HepG2 (cell line): Measurements from ENCODE around the gene DDX46. TPM values are rescaled to one million over a fixed set of nuclear protein-coding genes. Genes with fewer than 3 reads are reported as not detected.

Experiments used
- EEA1 ChIP-seq: sonication (generic); formaldehyde crosslinking; IDR thresholded peaks from 2 replicates; pipeline ENCODE4 v1.5.1; 2020; ENCODE audit warnings: mild to moderate bottlenecking, missing genetic modification reagents, borderline replicate concordance
- GTF2F1 ChIP-seq: fragments of 150-350 bp; IDR thresholded peaks from 2 replicates; pipeline ENCODE4 v1.6.1; 2014; ENCODE audit warnings: low read length
- IRF2 ChIP-seq: IDR thresholded peaks from 2 replicates; pipeline ENCODE4 v1.6.1; 2018; ENCODE audit warnings: missing genetic modification reagents, missing compliant biosample characterization
- PLRG1 ChIP-seq: fragments of 450-650 bp; conservative IDR thresholded peaks from 2 replicates; pipeline ENCODE4 v1.6.1; 2016
- TCF7 ChIP-seq: sonication (generic); IDR thresholded peaks from 2 replicates; pipeline ENCODE4 v1.6.1; 2016; ENCODE audit warnings: antibody characterized with exemption, low read depth
- WIZ ChIP-seq: sonication (generic); formaldehyde crosslinking; IDR thresholded peaks from 2 replicates; pipeline ENCODE4 v1.5.1; 2020; ENCODE audit warnings: mild to moderate bottlenecking, missing genetic modification reagents
- ZNF124 ChIP-seq: sonication (generic); formaldehyde crosslinking; IDR thresholded peaks from 2 replicates; pipeline ENCODE4 v1.4.0; 2020; ENCODE audit warnings: missing genetic modification reagents
- ZNF33A ChIP-seq: sonication (generic); formaldehyde crosslinking; IDR thresholded peaks from 2 replicates; pipeline ENCODE4 v1.5.1; 2020; ENCODE audit warnings: missing genetic modification reagents, mild to moderate bottlenecking, moderate library complexity, borderline replicate concordance
- ZNF550 ChIP-seq: sonication (generic); formaldehyde crosslinking; IDR thresholded peaks from 2 replicates; pipeline ENCODE4 v1.4.0; 2020; ENCODE audit warnings: mild to moderate bottlenecking, missing genetic modification reagents, borderline replicate concordance
- ZNF768 ChIP-seq: sonication (generic); formaldehyde crosslinking; IDR thresholded peaks from 2 replicates; pipeline ENCODE4 v1.4.0; 2020; ENCODE audit warnings: missing genetic modification reagents
- ZNF781 ChIP-seq: sonication (generic); formaldehyde crosslinking; IDR thresholded peaks from 2 replicates; pipeline ENCODE4 v1.5.1; 2020; ENCODE audit warnings: borderline replicate concordance, mild to moderate bottlenecking, missing genetic modification reagents; ENCODE audit errors: not compliant biosample characterization
- polyA plus RNA-seq, 8 experiments: library from polyadenylated mRNA; depleted of rRNA in 3 of 8; stranded (reverse) in 7 of 8; unstranded in 1 of 8; fragments of >200 nt; fragmentation: Illumina TruSeq in 4 of 8; extraction: Trizol in 4 of 8; gene quantifications; 2 replicates each; pipeline versions ENCODE4 v1.2.1 to v1.2.3, GENCODE V29; 2011 to 2016; ENCODE audit warnings: low read depth in 4 of 8, missing spikeins in 1 of 8, mixed read lengths in 1 of 8; ENCODE audit not compliant: insufficient read depth in 1 of 8
- total RNA-seq, 5 experiments: library from RNA; depleted of rRNA; stranded (reverse); fragments of >200 nt; fragmentation: Illumina TruSeq; extraction: Trizol; gene quantifications; 2 replicates each; pipeline ENCODE4 v1.2.3, GENCODE V29; 2016; ENCODE audit warnings: low read depth in 1 of 5
- TF ChIP-seq, protein P1 (sequence below): sonication (generic); formaldehyde crosslinking; IDR thresholded peaks from 2 replicates; pipeline ENCODE4 v1.4.0; 2020; ENCODE audit warnings: mild to moderate bottlenecking, missing genetic modification reagents, borderline replicate concordance
- TF ChIP-seq, protein P2 (sequence below): IDR thresholded peaks from 2 replicates; pipeline ENCODE4 v1.6.1; 2016; ENCODE audit warnings: mild to moderate bottlenecking
- TF ChIP-seq, protein P3 (sequence below): sonication (generic); formaldehyde crosslinking; IDR thresholded peaks from 2 replicates; pipeline ENCODE4 v1.4.0; 2020; ENCODE audit warnings: mild to moderate bottlenecking, missing genetic modification reagents
- TF ChIP-seq, protein P4 (sequence below): sonication (generic); formaldehyde crosslinking; IDR thresholded peaks from 2 replicates; pipeline ENCODE4 v1.5.0; 2020; ENCODE audit warnings: mild to moderate bottlenecking, low read depth, missing genetic modification reagents, borderline replicate concordance
- TF ChIP-seq, protein P5 (sequence below): sonication (generic); formaldehyde crosslinking; IDR thresholded peaks from 2 replicates; pipeline ENCODE4 v1.5.1; 2020; ENCODE audit warnings: missing genetic modification reagents, mild to moderate bottlenecking, borderline replicate concordance

The DDX46 gene
- total and polyA plus RNA-seq, 2 of the 13 experiments (the other 11 are each of a cell fraction or from before 2014, with no cell fraction given), result 27.3 to 59.3 TPM

DNA sequence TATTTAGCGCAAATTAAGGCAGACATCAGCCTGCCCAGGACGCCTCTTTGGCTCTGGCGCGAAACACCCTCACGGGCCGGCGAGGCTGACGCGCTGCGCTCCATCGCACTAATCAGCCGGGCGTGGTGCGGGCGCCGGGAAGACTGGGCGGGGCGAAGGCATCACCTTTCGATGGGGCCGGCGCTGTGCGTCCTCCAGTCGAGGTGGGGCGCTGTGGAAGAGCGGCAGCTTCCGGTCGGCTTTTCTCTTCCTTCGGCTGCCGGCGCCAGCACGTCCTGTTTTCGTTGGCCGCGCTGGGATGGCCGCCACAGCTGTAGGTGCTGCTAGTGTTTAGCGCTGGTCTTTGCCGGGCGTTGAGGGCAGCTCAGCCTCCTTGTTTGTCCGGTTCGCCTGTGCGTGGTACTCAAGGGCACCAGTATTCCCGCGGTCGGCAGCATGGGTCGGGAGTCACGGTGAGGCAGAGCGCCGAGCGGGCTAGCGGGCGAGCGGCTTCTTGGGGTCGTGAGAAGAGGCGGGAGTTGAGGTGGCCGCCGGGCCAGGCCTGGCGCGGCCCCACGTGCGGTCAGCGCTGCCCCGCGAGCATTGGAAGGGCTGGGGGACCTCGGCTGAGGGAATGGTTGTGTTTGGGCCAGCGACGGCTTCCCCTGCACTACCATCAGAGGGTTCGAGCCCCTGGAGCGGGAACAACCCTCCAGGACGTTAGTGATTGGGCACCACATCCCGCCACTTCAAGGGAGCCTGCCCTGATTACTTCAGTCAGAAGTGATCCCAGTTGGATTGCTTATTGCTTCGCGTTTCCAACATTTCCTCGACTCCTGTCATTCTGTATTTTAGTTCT lies at the start of gene DDX46 (continued):
- TF ChIP-seq TCF7 (no peak), ZNF33A (no peak), IRF2 (CRISPR knock-in tag) (peak; percentile 94), ZNF124 (CRISPR knock-in tag) (peak; percentile 67; the same call in 1 of the 2 replicates), ZNF550 (CRISPR knock-in tag) (no peak), EEA1 (CRISPR knock-in tag) (0 out of 2 replicates have a peak, but pooled peaks have one; percentile 85), GTF2F1 (no peak), WIZ (peak; percentile 39; the same call in 1 of the 2 replicates), ZNF781 (CRISPR knock-in tag) (peak; percentile 82), PLRG1 (no peak), ZNF768 (CRISPR knock-in tag) (peak; percentile 82)
- TF ChIP-seq, protein P1, sequence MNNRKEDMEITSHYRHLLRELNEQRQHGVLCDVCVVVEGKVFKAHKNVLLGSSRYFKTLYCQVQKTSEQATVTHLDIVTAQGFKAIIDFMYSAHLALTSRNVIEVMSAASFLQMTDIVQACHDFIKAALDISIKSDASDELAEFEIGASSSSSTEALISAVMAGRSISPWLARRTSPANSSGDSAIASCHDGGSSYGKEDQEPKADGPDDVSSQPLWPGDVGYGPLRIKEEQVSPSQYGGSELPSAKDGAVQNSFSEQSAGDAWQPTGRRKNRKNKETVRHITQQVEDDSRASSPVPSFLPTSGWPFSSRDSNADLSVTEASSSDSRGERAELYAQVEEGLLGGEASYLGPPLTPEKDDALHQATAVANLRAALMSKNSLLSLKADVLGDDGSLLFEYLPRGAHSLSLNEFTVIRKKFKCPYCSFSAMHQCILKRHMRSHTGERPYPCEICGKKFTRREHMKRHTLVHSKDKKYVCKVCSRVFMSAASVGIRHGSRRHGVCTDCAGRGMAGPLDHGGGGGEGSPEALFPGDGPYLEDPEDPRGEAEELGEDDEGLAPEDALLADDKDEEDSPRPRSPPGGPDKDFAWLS (CRISPR knock-in tag), result peak; percentile 41; the same call in 1 of the 2 replicates
- TF ChIP-seq, protein P2, sequence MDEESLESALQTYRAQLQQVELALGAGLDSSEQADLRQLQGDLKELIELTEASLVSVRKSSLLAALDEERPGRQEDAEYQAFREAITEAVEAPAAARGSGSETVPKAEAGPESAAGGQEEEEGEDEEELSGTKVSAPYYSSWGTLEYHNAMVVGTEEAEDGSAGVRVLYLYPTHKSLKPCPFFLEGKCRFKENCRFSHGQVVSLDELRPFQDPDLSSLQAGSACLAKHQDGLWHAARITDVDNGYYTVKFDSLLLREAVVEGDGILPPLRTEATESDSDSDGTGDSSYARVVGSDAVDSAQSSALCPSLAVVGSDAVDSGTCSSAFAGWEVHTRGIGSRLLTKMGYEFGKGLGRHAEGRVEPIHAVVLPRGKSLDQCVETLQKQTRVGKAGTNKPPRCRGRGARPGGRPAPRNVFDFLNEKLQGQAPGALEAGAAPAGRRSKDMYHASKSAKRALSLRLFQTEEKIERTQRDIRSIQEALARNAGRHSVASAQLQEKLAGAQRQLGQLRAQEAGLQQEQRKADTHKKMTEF (CRISPR knock-in tag), result peak; percentile 97
- TF ChIP-seq, protein P3, sequence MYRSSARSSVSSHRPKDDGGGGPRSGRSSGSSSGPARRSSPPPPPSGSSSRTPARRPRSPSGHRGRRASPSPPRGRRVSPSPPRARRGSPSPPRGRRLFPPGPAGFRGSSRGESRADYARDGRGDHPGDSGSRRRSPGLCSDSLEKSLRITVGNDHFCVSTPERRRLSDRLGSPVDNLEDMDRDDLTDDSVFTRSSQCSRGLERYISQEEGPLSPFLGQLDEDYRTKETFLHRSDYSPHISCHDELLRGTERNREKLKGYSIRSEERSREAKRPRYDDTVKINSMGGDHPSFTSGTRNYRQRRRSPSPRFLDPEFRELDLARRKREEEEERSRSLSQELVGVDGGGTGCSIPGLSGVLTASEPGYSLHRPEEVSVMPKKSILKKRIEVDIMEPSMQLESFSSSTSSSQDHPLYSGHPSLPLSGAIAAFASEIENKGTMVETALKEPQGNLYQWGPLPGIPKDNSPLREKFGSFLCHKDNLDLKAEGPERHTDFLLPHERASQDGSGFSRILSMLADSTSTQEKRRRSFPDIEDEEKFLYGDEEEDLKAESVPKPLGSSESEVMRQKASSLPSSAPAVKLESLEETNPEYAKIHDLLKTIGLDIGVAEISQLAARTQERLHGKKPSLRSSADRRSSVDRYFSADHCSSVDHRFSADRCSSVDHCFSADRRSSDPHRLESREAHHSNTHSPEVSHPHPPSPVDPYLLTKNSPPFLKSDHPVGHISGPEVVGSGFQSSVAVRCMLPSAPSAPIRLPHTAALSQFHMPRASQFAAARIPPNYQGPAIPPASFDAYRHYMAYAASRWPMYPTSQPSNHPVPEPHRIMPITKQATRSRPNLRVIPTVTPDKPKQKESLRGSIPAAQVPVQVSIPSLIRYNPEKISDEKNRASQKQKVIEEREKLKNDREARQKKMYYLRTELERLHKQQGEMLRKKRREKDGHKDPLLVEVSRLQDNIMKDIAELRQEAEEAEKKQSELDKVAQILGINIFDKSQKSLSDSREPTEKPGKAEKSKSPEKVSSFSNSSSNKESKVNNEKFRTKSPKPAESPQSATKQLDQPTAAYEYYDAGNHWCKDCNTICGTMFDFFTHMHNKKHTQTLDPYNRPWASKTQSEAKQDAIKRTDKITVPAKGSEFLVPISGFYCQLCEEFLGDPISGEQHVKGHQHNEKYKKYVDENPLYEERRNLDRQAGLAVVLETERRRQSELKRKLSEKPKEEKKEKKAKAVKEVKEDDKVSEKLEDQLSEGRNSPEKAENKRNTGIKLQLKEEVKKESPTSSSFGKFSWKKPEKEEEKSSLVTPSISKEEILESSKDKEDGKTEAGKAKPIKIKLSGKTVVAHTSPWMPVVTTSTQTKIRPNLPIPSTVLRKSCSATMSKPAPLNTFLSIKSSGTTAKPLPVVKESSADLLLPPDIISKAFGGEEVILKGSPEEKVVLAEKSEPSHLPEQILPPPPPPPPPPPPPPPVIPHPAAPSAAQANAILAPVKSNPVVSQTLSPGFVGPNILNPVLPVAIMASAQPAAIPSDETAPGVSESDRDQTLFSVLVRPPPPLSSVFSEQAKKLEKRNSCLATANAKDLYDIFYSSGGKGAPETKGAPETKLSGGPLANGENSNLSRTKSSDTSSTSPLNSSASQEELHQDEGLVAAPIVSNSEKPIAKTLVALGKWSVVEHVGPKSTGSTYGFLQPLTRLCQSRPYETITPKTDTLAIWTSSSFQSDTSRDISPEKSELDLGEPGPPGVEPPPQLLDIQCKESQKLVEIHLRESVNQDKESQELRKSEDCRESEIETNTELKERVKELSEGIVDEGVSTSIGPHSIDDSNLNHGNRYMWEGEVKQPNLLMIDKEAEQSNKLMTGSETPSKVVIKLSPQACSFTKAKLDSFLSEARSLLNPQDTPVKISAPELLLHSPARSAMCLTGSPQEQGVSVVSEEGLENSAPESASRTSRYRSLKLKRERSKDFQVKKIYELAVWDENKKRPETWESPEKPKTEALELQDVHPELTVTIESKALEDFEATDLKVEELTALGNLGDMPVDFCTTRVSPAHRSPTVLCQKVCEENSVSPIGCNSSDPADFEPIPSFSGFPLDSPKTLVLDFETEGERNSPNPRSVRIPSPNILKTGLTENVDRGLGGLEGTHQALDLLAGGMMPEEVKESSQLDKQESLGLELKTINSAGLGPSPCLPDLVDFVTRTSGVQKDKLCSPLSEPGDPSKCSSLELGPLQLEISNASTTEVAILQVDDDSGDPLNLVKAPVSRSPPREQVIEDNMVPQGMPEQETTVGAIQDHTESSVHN (CRISPR knock-in tag), result peak; percentile 41; the same call in 1 of the 2 replicates
- TF ChIP-seq, protein P4, sequence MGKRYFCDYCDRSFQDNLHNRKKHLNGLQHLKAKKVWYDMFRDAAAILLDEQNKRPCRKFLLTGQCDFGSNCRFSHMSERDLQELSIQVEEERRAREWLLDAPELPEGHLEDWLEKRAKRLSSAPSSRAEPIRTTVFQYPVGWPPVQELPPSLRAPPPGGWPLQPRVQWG (CRISPR knock-in tag), result no peak
- TF ChIP-seq, protein P5, sequence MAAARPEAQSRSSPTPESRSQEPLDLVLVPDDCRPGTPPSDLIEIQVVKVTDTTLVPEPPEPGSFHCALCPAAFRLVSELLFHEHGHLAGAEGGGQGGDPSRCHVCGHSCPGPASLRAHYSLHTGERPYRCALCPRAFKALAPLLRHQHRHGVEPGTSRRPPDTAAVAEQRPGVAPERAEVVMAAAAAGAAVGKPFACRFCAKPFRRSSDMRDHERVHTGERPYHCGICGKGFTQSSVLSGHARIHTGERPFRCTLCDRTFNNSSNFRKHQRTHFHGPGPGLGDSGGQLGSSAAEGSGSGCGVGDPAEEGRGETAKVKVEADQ (CRISPR knock-in tag), result no peak; the same call in 1 of the 2 replicates
